ENCODE measurements around the gene PLAGL2. TPM values are rescaled to one million over a fixed set of nuclear protein-coding genes. Genes with fewer than 3 reads are reported as not detected.

PLAGL2 gene
- total RNA-seq, 1 donor from 2014 or later, result 17.9 TPM

GRCh38 chr20:32168184-32168910, 39.2 kb downstream of the PLAGL2 start:
- intact Hi-C loops (cut with micrococcal nuclease), result no loop called here
- POLR2A ChIA-PET, result no interaction called here
- Mint-ChIP-seq H3K4me3 (no peak overlapping the region), H3K9me3 (no peaks in the 10 kb centered on the region), H3K4me1 (no peaks in the 10 kb centered on the region), H3K27ac (no peak overlapping the region), H3K27me3 (no peaks in the 10 kb centered on the region), H3K36me3 (ENCODE audit: low read depth) (peaks cover 40% of the 10 kb centered on the region)
- ATAC-seq (ENCODE audit: low read depth), result no peak
- CTCF ChIA-PET, result no interaction called here
- no peak for DNase-seq
- TF ChIP-seq, protein P1, sequence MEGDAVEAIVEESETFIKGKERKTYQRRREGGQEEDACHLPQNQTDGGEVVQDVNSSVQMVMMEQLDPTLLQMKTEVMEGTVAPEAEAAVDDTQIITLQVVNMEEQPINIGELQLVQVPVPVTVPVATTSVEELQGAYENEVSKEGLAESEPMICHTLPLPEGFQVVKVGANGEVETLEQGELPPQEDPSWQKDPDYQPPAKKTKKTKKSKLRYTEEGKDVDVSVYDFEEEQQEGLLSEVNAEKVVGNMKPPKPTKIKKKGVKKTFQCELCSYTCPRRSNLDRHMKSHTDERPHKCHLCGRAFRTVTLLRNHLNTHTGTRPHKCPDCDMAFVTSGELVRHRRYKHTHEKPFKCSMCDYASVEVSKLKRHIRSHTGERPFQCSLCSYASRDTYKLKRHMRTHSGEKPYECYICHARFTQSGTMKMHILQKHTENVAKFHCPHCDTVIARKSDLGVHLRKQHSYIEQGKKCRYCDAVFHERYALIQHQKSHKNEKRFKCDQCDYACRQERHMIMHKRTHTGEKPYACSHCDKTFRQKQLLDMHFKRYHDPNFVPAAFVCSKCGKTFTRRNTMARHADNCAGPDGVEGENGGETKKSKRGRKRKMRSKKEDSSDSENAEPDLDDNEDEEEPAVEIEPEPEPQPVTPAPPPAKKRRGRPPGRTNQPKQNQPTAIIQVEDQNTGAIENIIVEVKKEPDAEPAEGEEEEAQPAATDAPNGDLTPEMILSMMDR (IDR thresholded peaks at IDR 0.05), result no peak

GRCh38 chr20:32167552-32167951, 40.0 kb downstream of the PLAGL2 start:
- Mint-ChIP-seq H3K4me3 (no peak overlapping the region), H3K27me3 (no peaks in the 10 kb centered on the region), H3K4me1 (no peaks in the 10 kb centered on the region), H3K36me3 (ENCODE audit: low read depth) (peaks cover 44% of the 10 kb centered on the region), H3K9me3 (no peaks in the 10 kb centered on the region), H3K27ac (no peak overlapping the region)
- DNase-seq (no peak), ATAC-seq (ENCODE audit: low read depth) (no peak)
- intact Hi-C loops (cut with micrococcal nuclease), result no loop called here
- CTCF ChIA-PET, result no interaction called here
- POLR2A ChIA-PET, result no interaction called here
- TF ChIP-seq, protein P1 (IDR thresholded peaks at IDR 0.05), result no peak

DNA sequence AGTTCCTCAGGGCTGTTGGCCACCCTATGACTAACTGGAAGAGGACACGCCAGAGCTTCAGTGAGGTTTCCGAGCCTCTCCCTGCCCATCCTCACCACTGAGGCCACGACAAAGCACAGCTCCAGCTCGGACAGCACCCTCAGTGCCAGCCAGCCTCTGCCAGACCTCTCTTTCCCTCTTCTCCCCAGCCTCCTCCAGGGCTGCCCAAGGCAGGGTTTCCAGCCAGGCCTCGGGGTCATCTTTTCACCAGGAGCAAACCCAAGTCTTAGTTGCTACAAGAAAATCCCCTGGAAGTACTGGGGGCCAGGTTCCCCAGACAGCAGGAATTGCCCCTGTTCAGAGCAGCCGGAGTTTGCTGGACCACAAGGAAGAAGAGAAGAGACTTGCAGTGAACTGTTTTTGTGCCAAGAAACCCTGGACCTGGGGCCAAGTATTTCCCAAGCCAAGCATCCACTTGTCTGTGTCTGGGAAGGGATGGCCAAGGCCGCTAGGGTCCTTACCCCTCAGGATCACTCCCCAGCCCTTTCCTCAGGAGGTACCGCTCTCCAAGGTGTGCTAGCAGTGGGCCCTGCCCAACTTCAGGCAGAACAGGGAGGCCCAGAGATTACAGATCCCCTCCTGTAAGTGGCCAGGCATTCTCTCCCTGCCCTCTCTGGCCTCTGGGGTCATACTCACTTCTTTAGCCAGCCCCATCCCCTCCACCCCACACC, 41.6 kb downstream of the PLAGL2 start:
- TF ChIP-seq, protein P1 (IDR thresholded peaks at IDR 0.05), result no peak
- H3K27me3 Mint-ChIP-seq, result no peaks in the 10 kb centered on the region
- H3K27ac Mint-ChIP-seq, result no peak overlapping the region
- POLR2A ChIA-PET, result no interaction called here
- no peaks in the 10 kb centered on the region for H3K4me1 Mint-ChIP-seq
- intact Hi-C loops (cut with micrococcal nuclease), result no loop called here
- peaks cover 59% of the 10 kb centered on the region for H3K36me3 Mint-ChIP-seq (ENCODE audit: low read depth)
- CTCF ChIA-PET, result no interaction called here
- no peak overlapping the region for H3K4me3 Mint-ChIP-seq
- DNase-seq (no peak), ATAC-seq (ENCODE audit: low read depth) (no peak)
- no peaks in the 10 kb centered on the region for H3K9me3 Mint-ChIP-seq

DNA sequence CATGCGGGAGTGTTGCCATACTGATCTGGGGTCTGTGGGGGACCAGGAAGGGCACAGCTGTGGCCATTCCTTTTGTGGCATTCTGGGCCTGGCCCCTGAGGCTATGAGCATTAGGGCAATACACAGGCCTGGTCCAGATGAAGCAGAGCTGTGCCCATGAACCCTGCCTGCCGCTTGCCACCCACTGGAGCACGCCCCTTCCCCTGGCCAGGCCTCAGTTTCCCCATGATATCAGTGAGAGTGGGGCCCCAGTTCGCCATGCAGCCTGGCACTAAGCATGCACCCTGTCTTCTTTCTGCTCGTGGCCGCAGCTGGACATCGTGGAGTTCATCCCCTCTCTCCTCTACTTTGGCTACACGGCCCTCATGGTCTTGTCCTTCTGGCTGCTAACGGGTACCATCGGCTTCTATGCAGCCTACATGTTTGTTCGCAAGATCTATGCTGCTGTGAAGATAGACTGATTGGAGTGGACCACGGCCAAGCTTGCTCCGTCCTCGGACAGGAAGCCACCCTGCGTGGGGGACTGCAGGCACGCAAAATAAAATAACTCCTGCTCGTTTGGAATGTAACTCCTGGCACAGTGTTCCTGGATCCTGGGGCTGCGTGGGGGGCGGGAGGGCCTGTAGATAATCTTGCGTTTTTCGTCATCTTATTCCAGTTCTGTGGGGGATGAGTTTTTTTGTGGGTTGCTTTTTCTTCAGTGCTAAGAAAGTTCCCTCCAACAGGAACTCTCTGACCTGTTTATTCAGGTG, 42.4 kb downstream of the PLAGL2 start:
- Mint-ChIP-seq H3K27me3 (no peaks in the 10 kb centered on the region), H3K36me3 (ENCODE audit: low read depth) (peaks cover 66% of the 10 kb centered on the region), H3K27ac (no peak overlapping the region), H3K4me3 (no peak overlapping the region), H3K9me3 (no peaks in the 10 kb centered on the region), H3K4me1 (no peaks in the 10 kb centered on the region)
- TF ChIP-seq, protein P1 (IDR thresholded peaks at IDR 0.05), result no peak
- ChIA-PET POLR2A (no interaction called here), CTCF (no interaction called here)
- ATAC-seq (ENCODE audit: low read depth) (no peak), DNase-seq (no peak)
- intact Hi-C loops (cut with micrococcal nuclease), result no loop called here

- TF ChIP-seq, protein P1 (IDR thresholded peaks at IDR 0.05), result no peak
- no peak overlapping the region for H3K27ac Mint-ChIP-seq
- intact Hi-C loops (cut with micrococcal nuclease), result no loop called here
- no peak for ATAC-seq (ENCODE audit: low read depth)
- H3K27me3 Mint-ChIP-seq, result no peaks in the 10 kb centered on the region
- peaks cover 77% of the 10 kb centered on the region for H3K36me3 Mint-ChIP-seq (ENCODE audit: low read depth)
- DNase-seq, result no peak
- no peak overlapping the region for H3K4me3 Mint-ChIP-seq
- ChIA-PET CTCF (no interaction called here), POLR2A (no interaction called here)
- H3K4me1 Mint-ChIP-seq, result no peaks in the 10 kb centered on the region
- no peaks in the 10 kb centered on the region for H3K9me3 Mint-ChIP-seq
These were observed 43.6 kb downstream of the PLAGL2 start for GRCh38 chr20:32163951-32164350.
